HCT116 (cell line): Measurements from ENCODE around the gene PRR36.

ENCODE experiments used
- CTCF ChIP-seq, 3 experiments: fragments of 200-600 bp in 1 of 3; sonication (generic) in 1 of 3; IDR thresholded peaks in 2 of 3; conservative IDR thresholded peaks in 1 of 3; 2 replicates each; pipeline ENCODE4 v1.5.1; 2012 to 2017; ENCODE audit warnings: low read depth in 2 of 3, low read length in 2 of 3, antibody characterized with exemption in 1 of 3, borderline replicate concordance in 1 of 3, control low read depth in 1 of 3, mild to moderate bottlenecking in 1 of 3, mixed read lengths in 1 of 3, mixed run types in 1 of 3, moderate library complexity in 1 of 3; ENCODE audit not compliant: insufficient read depth in 1 of 3
- EZH2 ChIP-seq: fragments of 200-600 bp; sonication (generic); IDR thresholded peaks from 2 replicates; pipeline ENCODE4 v1.6.1; 2017; ENCODE audit warnings: antibody characterized with exemption, mixed run types
- POLR2AphosphoS5 ChIP-seq: IDR thresholded peaks from 2 replicates; pipeline ENCODE4 v1.6.1; 2011; ENCODE audit warnings: mild to moderate bottlenecking, low read depth, low read length, moderate library complexity
- REST ChIP-seq: IDR thresholded peaks from 2 replicates; pipeline ENCODE4 v1.6.1; 2012; ENCODE audit warnings: low read depth
- TF ChIP-seq, protein P1 (sequence below): IDR thresholded peaks from 2 replicates; pipeline ENCODE4 v1.6.1; 2012

GRCh38 chr19:7914099-7914498 is 39.9 kb upstream of the PRR36 start:
- TF ChIP-seq, protein P1, sequence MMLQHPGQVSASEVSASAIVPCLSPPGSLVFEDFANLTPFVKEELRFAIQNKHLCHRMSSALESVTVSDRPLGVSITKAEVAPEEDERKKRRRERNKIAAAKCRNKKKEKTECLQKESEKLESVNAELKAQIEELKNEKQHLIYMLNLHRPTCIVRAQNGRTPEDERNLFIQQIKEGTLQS: no peak
- TF ChIP-seq CTCF (IDR thresholded peaks at IDR 0.05 in 2 of 3, conservative IDR thresholded peaks at IDR 0.05 in 1 of 3; ENCODE audit: borderline replicate concordance in 1 of 3, insufficient read depth in 1 of 3, low read depth in 2 of 3, low read length in 2 of 3) (no peak), REST (no peak), POLR2AphosphoS5 (peak; percentile 6; the same call in 1 of the 2 replicates), EZH2 (no peak)
